Posterior cingulate gyrus (tissue), 11 donors: ENCODE data around the gene SPAG8.

Source experiments
- DNase-seq, 10 donors: peaks; one replicate each; pipeline versions ENCODE4 v3.0.0 to v3.0.0-alpha.2; 2020 to 2021; ENCODE audit warnings: mixed read lengths in 3 of 10
- intact Hi-C: fragments of 100-400 bp; cut with DNase I; formaldehyde crosslinking; loops from one replicate; pipeline ENCODE4 v1.15.1; 2023

The SPAG8 gene

GRCh38 chr9:35812025-35812602 is at the start of gene SPAG8:
Gene SPAG8, minus strand, starts transcription at chr9:35812262. Its CDS starts 115 bp downstream, at chr9:35812147.
- intact Hi-C loops = loop anchor here (5.0 kb wide), 1 partner anchor 155 kb away; the partner anchor contains the start of genes CCDC107 and RMRP
- peak; percentile 90 to 99 (median 96) for DNase-seq

- no peak for DNase-seq
- intact Hi-C loops = no loop called here
These were observed 49.3 kb upstream of the SPAG8 start for GRCh38 chr9:35861161-35861897.

GRCh38 chr9:35859990-35860339 is 47.9 kb upstream of the SPAG8 start:
- intact Hi-C loops = no loop called here
- DNase-seq = no peak

GRCh38 chr9:35859310-35859989 is 47.4 kb upstream of the SPAG8 start:
- DNase-seq = peak in 7 of 10 donors; percentile 36 to 91 (median 66)
- intact Hi-C loops = no loop called here

GRCh38 chr9:35858458-35858857 is 46.4 kb upstream of the SPAG8 start:
- DNase-seq = no peak
- intact Hi-C loops = no loop called here

GRCh38 chr9:35856882-35857281 is 44.8 kb upstream of the SPAG8 start:
- DNase-seq = no peak
- intact Hi-C loops = no loop called here

GRCh38 chr9:35856206-35856605 is 44.1 kb upstream of the SPAG8 start:
- intact Hi-C loops = no loop called here
- no peak for DNase-seq

GRCh38 chr9:35854091-35854762 is 42.2 kb upstream of the SPAG8 start:
- intact Hi-C loops = no loop called here
- DNase-seq = no peak

- no peak for DNase-seq
- intact Hi-C loops = no loop called here
These were observed 41.1 kb upstream of the SPAG8 start for GRCh38 chr9:35852876-35853865.

GRCh38 chr9:35852267-35852815 is 40.3 kb upstream of the SPAG8 start:
- no peak for DNase-seq
- intact Hi-C loops = no loop called here

GRCh38 chr9:35847792-35848572 is 35.9 kb upstream of the SPAG8 start:
- peak in 4 of 10 donors; percentile 31 to 92 (median 60) for DNase-seq
- intact Hi-C loops = no loop called here

GRCh38 chr9:35845824-35846771 is 34.0 kb upstream of the SPAG8 start:
- peak in 2 of 10 donors; percentile 79 to 85 for DNase-seq
- intact Hi-C loops = no loop called here

GRCh38 chr9:35844628-35845270 is 32.7 kb upstream of the SPAG8 start:
- intact Hi-C loops = no loop called here
- no peak for DNase-seq

- intact Hi-C loops = no loop called here
- DNase-seq = no peak
These were observed 30.7 kb upstream of the SPAG8 start for GRCh38 chr9:35842795-35843194.

- DNase-seq = no peak
These were observed 30.1 kb upstream of the SPAG8 start for GRCh38 chr9:35842020-35842745.

GRCh38 chr9:35841645-35841900 is 29.5 kb upstream of the SPAG8 start:
- no peak for DNase-seq
- intact Hi-C loops = no loop called here

More at GRCh38 chr9:35842020-35842745, 30.1 kb upstream of the SPAG8 start:
- intact Hi-C loops = no loop called here
